Fibroblast of lung (primary cell): ENCODE results near the gene AFF4. TPM values are rescaled to one million over a fixed set of nuclear protein-coding genes. Genes with fewer than 3 reads are reported as not detected.
A peak's percentile ranks its signal among the peaks of the same experiment; 100 is the strongest.

Experiments used
- DNase-seq, 2 donors: peaks; one replicate each; pipeline versions ENCODE4 v3.0.0 to v3.0.0-alpha.2; 2010; ENCODE audit warnings: low read depth in 2 of 2
- H2AFZ ChIP-seq: 2 replicates; pipeline ENCODE4 v1.5.1; 2012; ENCODE audit warnings: low read length, control low read depth, inconsistent platforms
- H3K27ac ChIP-seq: 2 replicates; pipeline ENCODE4 v1.5.1; 2011; ENCODE audit warnings: low read length, control low read depth; ENCODE audit not compliant: insufficient read depth
- H3K27me3 ChIP-seq: 2 replicates; pipeline ENCODE4 v1.5.1; 2011; ENCODE audit warnings: mild to moderate bottlenecking, low read length; ENCODE audit not compliant: control insufficient read depth, insufficient read depth
- H3K36me3 ChIP-seq: 2 replicates; pipeline ENCODE4 v1.5.1; 2011; ENCODE audit warnings: low read length; ENCODE audit not compliant: control insufficient read depth, insufficient read depth
- H3K4me1 ChIP-seq: 2 replicates; pipeline ENCODE4 v1.5.1; 2011; ENCODE audit warnings: low read length; ENCODE audit not compliant: control insufficient read depth, insufficient read depth; ENCODE audit errors: extremely low read depth
- H3K4me2 ChIP-seq: 2 replicates; pipeline ENCODE4 v1.5.1; 2011; ENCODE audit warnings: low read length, control low read depth; ENCODE audit not compliant: insufficient read depth; ENCODE audit errors: extremely low read depth
- H3K4me3 ChIP-seq, 4 experiments: fragments of 200-600 bp in 1 of 4; sonication (generic) in 1 of 4; replicated peaks in 1 of 4; 2 replicates each; pipeline ENCODE4 v1.5.1; 2011 to 2016; ENCODE audit warnings: low read length in 4 of 4, low read depth in 3 of 4, mild to moderate bottlenecking in 3 of 4, control low read depth in 2 of 4, inconsistent platforms in 1 of 4, mixed read lengths in 1 of 4; ENCODE audit not compliant: insufficient read depth in 1 of 4; ENCODE audit errors: control extremely low read depth in 1 of 4
- H3K79me2 ChIP-seq: 2 replicates; pipeline ENCODE4 v1.5.1; 2012; ENCODE audit warnings: mild to moderate bottlenecking, low read length, inconsistent platforms; ENCODE audit not compliant: control insufficient read depth, insufficient read depth
- H3K9ac ChIP-seq: 2 replicates; pipeline ENCODE4 v1.5.1; 2011; ENCODE audit warnings: mild to moderate bottlenecking, low read length, control low read depth; ENCODE audit not compliant: insufficient read depth
- H3K9me3 ChIP-seq: 2 replicates; pipeline ENCODE4 v1.5.1; 2012; ENCODE audit warnings: low read depth, low read length; ENCODE audit not compliant: control insufficient read depth, insufficient read depth
- H4K20me1 ChIP-seq: 2 replicates; pipeline ENCODE4 v1.5.1; 2011; ENCODE audit warnings: low read length; ENCODE audit not compliant: control insufficient read depth, insufficient read depth; ENCODE audit errors: extremely low read depth
- EZH2 ChIP-seq: IDR thresholded peaks from 2 replicates; pipeline ENCODE4 v1.5.1; 2012; ENCODE audit warnings: low read length, control low read depth, mild to moderate bottlenecking; ENCODE audit errors: missing control alignments
- polyA plus RNA-seq, 2 donors: library from polyadenylated mRNA; depleted of rRNA in 1 of 2; stranded (reverse) in 1 of 2; unstranded in 1 of 2; fragments of >200 nt; gene quantifications; 2 replicates each; pipeline ENCODE4 v1.2.1, GENCODE V29; 2011 to 2012; ENCODE audit warnings: missing spikeins in 1 of 2
- total RNA-seq: library from RNA; depleted of rRNA; stranded (reverse); fragments of >200 nt; gene quantifications from 2 replicates; pipeline ENCODE4 v1.2.1, GENCODE V29; 2014
- TF ChIP-seq, protein P1 (sequence below), 2 donors: IDR thresholded peaks in 1 of 2; conservative IDR thresholded peaks in 1 of 2; 1 replicate in 1 of 2; 2 replicates in 1 of 2; pipeline ENCODE4 v1.5.1; 2011 to 2012; ENCODE audit warnings: low read length in 2 of 2, control low read depth in 1 of 2, inconsistent platforms in 1 of 2, low read depth in 1 of 2, mild to moderate bottlenecking in 1 of 2

The AFF4 gene
- total and polyA plus RNA-seq, 2 donors (not counting 1 experiment from before 2014, with no cell fraction given) = 54.2 to 73.6 TPM

- Histone ChIP-seq H2AFZ (no peak overlapping the region), H3K9ac (no peak overlapping the region), H3K9me3 (no peaks in the 10 kb centered on the region), H3K36me3 (no peaks in the 10 kb centered on the region), H3K27me3 (no peaks in the 10 kb centered on the region), H3K27ac (no peak overlapping the region), H3K4me2 (no peak overlapping the region), H3K79me2 (no peaks in the 10 kb centered on the region), H3K4me3 (no peak overlapping the region), H4K20me1 (no peaks in the 10 kb centered on the region), H3K4me1 (no peaks in the 10 kb centered on the region)
- no peak for TF ChIP-seq EZH2
- TF ChIP-seq, protein P1, sequence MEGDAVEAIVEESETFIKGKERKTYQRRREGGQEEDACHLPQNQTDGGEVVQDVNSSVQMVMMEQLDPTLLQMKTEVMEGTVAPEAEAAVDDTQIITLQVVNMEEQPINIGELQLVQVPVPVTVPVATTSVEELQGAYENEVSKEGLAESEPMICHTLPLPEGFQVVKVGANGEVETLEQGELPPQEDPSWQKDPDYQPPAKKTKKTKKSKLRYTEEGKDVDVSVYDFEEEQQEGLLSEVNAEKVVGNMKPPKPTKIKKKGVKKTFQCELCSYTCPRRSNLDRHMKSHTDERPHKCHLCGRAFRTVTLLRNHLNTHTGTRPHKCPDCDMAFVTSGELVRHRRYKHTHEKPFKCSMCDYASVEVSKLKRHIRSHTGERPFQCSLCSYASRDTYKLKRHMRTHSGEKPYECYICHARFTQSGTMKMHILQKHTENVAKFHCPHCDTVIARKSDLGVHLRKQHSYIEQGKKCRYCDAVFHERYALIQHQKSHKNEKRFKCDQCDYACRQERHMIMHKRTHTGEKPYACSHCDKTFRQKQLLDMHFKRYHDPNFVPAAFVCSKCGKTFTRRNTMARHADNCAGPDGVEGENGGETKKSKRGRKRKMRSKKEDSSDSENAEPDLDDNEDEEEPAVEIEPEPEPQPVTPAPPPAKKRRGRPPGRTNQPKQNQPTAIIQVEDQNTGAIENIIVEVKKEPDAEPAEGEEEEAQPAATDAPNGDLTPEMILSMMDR (conservative IDR thresholded peaks at IDR 0.05 in 1 of 2, IDR thresholded peaks at IDR 0.05 in 1 of 2; ENCODE audit: low read depth in 1 of 2, low read length in 2 of 2) = no peak
- DNase-seq = peak in 1 of 2 donors; percentile 2
Measured at GRCh38 chr5:132999246-132999645, 35.8 kb upstream of the AFF4 start.

DNA sequence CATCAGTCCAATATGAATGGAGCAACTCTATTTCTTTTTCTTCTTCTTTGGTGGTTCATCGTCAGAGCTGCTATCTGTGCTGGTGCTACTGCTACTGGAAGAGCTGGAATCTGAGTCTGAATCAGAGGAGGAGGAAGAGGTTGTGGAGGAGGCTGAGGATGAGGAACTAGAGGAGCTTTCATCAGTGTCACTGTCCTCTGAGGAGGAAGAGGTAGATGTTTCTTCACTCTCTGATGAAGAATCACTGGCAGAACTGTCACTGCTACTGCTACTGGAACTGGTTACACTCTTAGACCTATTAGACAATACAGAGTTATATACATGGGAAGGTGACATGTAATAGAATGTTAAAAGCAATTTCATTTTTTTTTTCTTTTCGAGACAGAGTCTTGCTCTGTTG, 35.1 kb upstream of the AFF4 start:
- H3K4me1 ChIP-seq = no peaks in the 10 kb centered on the region

GRCh38 chr5:132996307-132996706, 32.9 kb upstream of the AFF4 start:
- H3K79me2 ChIP-seq = no peaks in the 10 kb centered on the region
- H3K27ac ChIP-seq = no peak overlapping the region
- H3K4me1 ChIP-seq = no peaks in the 10 kb centered on the region
- no peaks in the 10 kb centered on the region for H3K36me3 ChIP-seq
- TF ChIP-seq, protein P1 (conservative IDR thresholded peaks at IDR 0.05 in 1 of 2, IDR thresholded peaks at IDR 0.05 in 1 of 2; ENCODE audit: low read depth in 1 of 2, low read length in 2 of 2) = no peak
- no peak for TF ChIP-seq EZH2
- H3K9ac ChIP-seq = no peak overlapping the region
- H3K4me3 ChIP-seq = no peak overlapping the region
- no peak for DNase-seq
- no peak overlapping the region for H3K4me2 ChIP-seq
- H2AFZ ChIP-seq = no peak overlapping the region
- no peaks in the 10 kb centered on the region for H4K20me1 ChIP-seq
- no peaks in the 10 kb centered on the region for H3K27me3 ChIP-seq
- no peaks in the 10 kb centered on the region for H3K9me3 ChIP-seq

More for the DNA sequence above, 35.1 kb upstream of the AFF4 start:
- H3K9ac ChIP-seq = no peak overlapping the region
- TF ChIP-seq EZH2 = no peak
- TF ChIP-seq, protein P1 (conservative IDR thresholded peaks at IDR 0.05 in 1 of 2, IDR thresholded peaks at IDR 0.05 in 1 of 2; ENCODE audit: low read depth in 1 of 2, low read length in 2 of 2) = no peak
- no peak overlapping the region for H3K4me2 ChIP-seq
- H3K36me3 ChIP-seq = no peaks in the 10 kb centered on the region
- no peaks in the 10 kb centered on the region for H4K20me1 ChIP-seq
- no peaks in the 10 kb centered on the region for H3K9me3 ChIP-seq
- no peak overlapping the region for H2AFZ ChIP-seq
- no peak overlapping the region for H3K4me3 ChIP-seq
- H3K27ac ChIP-seq = no peak overlapping the region
- DNase-seq = no peak
- no peaks in the 10 kb centered on the region for H3K79me2 ChIP-seq
- no peaks in the 10 kb centered on the region for H3K27me3 ChIP-seq
